ENCODE data around the gene TCF7.

TCF7 gene

DNA sequence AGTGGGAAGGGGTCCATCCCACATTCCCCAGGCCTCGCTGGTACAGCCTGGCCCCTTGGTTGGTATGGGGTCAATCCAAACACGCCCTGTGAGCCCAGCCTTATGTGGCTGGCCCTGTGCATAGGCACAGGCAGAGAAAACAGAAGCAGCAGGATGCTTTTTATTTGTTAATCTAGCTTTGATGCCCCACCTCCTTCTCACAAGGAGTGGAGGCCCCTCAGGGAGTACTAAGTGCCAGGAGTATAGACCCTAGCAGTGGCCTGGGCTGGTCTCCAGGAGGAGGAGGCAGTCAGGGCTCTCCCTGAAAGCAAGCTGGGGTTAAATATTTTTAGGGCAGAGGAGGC lies 14.6 kb upstream of the TCF7 start:
- H3K4me1 Mint-ChIP-seq (ENCODE audit: low read depth), result peaks cover 84% of the 10 kb centered on the region
- peak overlapping the region; percentile 32 for H3K4me3 Mint-ChIP-seq
- H3K36me3 Mint-ChIP-seq (ENCODE audit: low read depth), result no peaks in the 10 kb centered on the region
- peak overlapping the region; percentile 85 for H3K27ac Mint-ChIP-seq
- no peaks in the 10 kb centered on the region for H3K9me3 Mint-ChIP-seq
- H3K27me3 Mint-ChIP-seq, result no peaks in the 10 kb centered on the region

DNA sequence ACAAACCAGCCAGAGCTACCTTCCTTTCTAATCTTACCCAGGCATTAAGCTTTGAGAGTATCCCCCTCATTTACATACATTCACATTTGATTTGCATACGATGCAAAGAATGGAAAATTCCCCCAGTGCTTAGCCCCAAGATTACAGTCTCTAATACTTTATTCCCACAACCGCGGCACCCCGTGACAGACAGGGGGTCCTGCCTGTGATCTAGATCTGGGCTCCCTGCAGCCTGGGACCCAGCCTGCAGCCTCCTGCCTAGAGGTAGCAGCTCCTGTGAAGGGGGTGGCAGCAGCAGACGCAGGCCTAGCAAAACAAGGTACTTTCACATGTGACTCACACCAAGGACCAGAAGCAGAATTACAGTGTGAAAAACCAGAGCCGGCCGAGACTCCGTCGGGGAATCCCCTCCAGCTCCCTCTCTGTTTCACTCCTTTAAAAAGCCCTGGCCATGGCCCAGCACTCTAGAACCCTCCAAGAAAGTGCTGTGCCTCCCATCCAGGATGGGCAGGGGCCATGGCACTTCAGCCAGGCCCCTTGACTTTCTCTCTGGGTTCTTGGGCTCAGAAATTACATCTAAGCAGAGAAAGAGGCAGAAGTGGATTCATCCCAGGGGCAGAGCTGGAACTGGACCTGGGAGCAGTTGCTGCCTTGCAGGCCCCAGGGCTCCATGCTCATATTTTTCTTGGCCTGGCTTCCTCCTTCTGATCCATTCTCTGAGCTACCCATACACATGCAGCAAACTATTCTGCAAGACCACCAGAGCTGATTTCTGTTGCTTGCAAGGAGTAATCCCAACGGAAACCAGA lies 14.0 kb upstream of the TCF7 start:
- Mint-ChIP-seq H3K27me3 (no peaks in the 10 kb centered on the region), H3K4me3 (peak overlapping the region; percentile 15), H3K36me3 (ENCODE audit: low read depth) (no peaks in the 10 kb centered on the region), H3K27ac (peak overlapping the region; percentile 85), H3K9me3 (no peaks in the 10 kb centered on the region), H3K4me1 (ENCODE audit: low read depth) (peaks cover 89% of the 10 kb centered on the region)

DNA sequence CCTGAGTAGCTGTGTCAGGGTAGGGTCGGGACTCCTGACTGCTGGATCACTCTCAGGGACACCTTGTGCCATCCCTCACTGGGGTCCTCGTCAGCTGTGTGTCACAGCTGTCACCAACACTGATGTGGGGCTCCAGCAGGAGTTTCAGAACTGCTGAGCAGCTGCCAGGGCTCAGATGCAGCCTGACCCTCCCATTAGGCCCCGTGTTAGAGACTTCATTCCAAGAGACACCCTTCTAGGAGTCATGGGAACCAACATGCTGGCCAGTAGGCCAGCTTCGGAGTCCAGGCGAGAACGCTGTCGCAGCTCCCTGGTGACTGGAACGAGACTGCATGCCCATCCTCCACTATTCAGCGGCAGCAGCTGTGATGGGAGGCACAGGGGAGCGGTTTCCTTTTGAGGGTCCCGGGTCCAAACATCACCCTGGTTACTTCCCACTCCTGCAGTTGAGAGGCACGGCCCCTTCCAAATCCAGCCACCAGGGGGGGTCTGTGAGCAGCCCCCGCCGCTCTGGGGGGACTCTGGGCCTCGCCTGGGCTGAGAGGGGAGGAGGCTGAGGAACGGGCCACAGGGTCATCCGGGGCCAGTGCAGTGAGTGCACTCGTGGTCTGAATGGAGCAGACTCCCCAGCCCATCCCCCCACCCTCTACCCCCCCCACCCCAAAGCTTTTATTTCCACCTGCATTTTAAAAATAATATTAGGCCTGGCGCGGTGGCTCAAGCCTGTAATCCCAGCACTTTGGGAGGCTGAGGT lies 12.6 kb upstream of the TCF7 start:
- Mint-ChIP-seq H3K4me3 (no peak overlapping the region), H3K4me1 (ENCODE audit: low read depth) (peaks cover 93% of the 10 kb centered on the region), H3K9me3 (no peaks in the 10 kb centered on the region), H3K27ac (no peak overlapping the region), H3K27me3 (no peaks in the 10 kb centered on the region), H3K36me3 (ENCODE audit: low read depth) (no peaks in the 10 kb centered on the region)

DNA sequence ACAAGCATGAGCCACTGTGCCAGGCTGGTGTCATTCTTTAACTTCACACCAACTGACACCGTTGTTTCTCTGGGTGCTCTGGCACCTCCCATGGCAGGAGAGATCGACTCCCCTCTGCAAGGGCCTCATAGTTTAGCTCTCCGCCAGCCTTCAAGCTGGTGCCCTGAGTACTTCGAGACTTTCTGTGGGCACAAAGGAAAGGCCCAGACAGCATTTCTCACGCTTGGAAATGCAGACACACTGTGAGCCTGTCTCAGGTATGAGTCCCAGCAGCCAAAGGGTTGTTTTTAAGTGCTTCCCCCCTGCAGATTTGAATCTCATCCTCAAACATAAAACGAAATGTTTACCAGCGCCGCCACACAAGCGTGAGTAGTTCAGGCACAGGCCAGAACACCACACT lies 11.1 kb upstream of the TCF7 start:
- H3K4me3 Mint-ChIP-seq, result peak overlapping the region; percentile 43
- no peaks in the 10 kb centered on the region for H3K27me3 Mint-ChIP-seq
- peaks cover 90% of the 10 kb centered on the region for H3K4me1 Mint-ChIP-seq (ENCODE audit: low read depth)
- H3K27ac Mint-ChIP-seq, result peak overlapping the region; percentile 90
- H3K9me3 Mint-ChIP-seq, result no peaks in the 10 kb centered on the region
- no peaks in the 10 kb centered on the region for H3K36me3 Mint-ChIP-seq (ENCODE audit: low read depth)

DNA sequence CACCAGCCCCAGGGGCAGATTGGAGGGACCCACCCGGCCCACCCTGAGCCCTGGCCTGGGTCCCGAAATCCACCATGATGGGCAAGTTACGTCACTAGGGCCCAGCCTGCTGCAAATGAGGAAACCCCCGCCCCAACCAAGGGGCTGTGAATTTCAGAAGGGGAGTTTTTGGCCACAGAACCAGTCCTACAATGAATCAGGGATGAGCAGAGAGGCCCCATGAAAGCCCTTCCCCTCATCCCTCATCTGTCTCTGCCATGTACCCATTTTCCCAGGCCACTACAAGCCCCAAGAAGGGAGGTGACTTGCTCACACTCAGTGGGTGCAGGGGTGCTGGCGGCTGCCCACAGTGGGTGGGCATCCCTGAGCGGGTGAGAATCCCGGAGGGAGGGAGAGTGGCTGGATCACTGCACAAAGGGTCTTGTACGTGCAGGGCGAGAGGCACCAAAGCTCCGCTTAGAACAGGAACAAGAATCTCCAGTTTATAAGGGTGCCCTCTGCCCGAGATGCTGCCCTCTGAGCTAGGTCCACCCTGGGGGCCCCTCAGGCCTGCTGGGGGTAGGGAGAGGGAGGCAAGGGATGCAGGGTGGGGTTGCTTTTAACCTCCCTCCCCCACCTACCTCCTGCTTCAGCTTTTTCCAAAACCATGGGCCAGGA lies 10.4 kb upstream of the TCF7 start:
- Mint-ChIP-seq H3K27ac (peak overlapping the region; percentile 92), H3K4me1 (ENCODE audit: low read depth) (peaks cover 83% of the 10 kb centered on the region), H3K36me3 (ENCODE audit: low read depth) (no peaks in the 10 kb centered on the region), H3K27me3 (no peaks in the 10 kb centered on the region), H3K9me3 (no peaks in the 10 kb centered on the region), H3K4me3 (peak overlapping the region; percentile 68)

DNA sequence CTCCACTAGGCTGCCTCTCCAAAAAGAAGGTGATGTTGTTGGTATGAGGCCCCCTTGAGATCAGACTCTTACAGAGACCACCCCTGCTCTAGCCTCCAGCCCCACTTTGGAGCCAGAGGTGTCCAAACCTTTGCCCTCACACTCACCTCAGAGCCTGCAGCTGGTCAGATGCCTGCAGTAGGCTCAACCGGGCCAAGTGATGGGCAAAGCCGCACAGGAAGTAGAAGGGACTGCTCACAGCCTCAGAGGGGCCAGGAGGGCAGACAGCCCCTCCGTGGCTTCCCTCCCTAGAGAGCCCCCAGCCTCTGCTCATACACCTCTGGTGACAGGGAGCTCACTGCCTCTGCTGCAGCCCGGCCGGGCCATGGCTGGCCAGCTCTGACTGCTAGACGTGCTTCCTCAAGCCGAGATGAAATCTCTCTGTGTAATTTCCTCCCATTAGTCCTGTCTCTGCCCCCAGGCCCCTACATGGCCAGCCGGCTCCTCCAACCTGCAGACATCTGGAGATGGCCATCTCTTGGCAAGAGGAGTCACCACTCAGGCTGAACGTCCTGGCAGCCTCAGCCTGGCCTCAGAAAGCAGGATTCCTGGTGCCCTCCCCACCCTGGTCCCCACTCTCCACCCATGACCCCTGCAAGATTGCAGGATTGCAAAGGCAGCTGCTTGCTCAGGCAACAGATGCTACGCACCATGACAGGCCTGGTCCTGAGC lies 7.3 kb upstream of the TCF7 start:
- Mint-ChIP-seq H3K36me3 (ENCODE audit: low read depth) (no peaks in the 10 kb centered on the region), H3K27me3 (no peaks in the 10 kb centered on the region), H3K4me3 (no peak overlapping the region), H3K9me3 (no peaks in the 10 kb centered on the region), H3K27ac (no peak overlapping the region), H3K4me1 (ENCODE audit: low read depth) (peaks cover 74% of the 10 kb centered on the region)

DNA sequence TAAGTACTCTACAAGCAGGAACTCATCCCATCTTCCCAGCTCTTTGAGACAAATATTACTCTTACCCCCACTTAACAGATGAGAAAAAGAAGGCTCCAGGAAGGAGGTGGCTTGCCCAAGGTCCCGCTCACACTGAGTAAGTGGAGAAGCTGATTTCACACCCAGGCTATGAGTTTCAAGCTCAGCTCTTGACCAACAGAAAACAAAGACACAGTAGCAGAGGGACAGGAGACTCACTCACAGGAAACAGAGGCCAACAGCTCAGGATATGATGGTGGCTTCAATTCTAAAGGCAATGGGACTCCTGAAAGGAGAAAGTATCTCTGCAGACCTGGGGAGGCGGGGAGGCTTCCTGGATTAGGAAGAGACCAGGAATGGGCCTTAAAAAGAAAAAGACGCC lies 6.7 kb upstream of the TCF7 start:
- H3K4me3 Mint-ChIP-seq, result no peak overlapping the region
- no peaks in the 10 kb centered on the region for H3K36me3 Mint-ChIP-seq (ENCODE audit: low read depth)
- no peaks in the 10 kb centered on the region for H3K9me3 Mint-ChIP-seq
- H3K4me1 Mint-ChIP-seq (ENCODE audit: low read depth), result peaks cover 77% of the 10 kb centered on the region
- H3K27me3 Mint-ChIP-seq, result no peaks in the 10 kb centered on the region
- no peak overlapping the region for H3K27ac Mint-ChIP-seq

DNA sequence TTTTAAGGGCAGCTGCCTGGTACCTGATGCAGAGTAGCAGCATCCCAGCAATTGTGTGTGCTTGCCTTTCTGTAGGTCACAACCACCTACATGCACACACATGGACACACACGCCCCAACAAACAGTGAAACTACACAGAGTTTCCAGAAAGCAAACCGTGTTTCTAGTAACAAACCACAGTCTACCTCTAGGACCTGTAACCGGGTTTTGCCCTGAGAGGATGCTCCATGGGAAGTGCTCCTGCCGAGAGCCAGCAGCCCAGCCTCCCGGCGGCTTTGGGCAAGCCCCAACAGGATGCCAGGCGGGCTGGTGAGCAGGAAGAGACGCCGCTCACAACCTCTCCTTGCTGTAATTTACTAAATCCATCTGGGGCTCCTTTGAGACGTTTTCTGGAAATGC lies 4.1 kb upstream of the TCF7 start:
- no peaks in the 10 kb centered on the region for H3K36me3 Mint-ChIP-seq (ENCODE audit: low read depth)
- peaks cover 68% of the 10 kb centered on the region for H3K4me1 Mint-ChIP-seq (ENCODE audit: low read depth)
- peak overlapping the region; percentile 54 for H3K27ac Mint-ChIP-seq
- H3K4me3 Mint-ChIP-seq, result peak overlapping the region; percentile 55
- no peaks in the 10 kb centered on the region for H3K9me3 Mint-ChIP-seq
- no peaks in the 10 kb centered on the region for H3K27me3 Mint-ChIP-seq

DNA sequence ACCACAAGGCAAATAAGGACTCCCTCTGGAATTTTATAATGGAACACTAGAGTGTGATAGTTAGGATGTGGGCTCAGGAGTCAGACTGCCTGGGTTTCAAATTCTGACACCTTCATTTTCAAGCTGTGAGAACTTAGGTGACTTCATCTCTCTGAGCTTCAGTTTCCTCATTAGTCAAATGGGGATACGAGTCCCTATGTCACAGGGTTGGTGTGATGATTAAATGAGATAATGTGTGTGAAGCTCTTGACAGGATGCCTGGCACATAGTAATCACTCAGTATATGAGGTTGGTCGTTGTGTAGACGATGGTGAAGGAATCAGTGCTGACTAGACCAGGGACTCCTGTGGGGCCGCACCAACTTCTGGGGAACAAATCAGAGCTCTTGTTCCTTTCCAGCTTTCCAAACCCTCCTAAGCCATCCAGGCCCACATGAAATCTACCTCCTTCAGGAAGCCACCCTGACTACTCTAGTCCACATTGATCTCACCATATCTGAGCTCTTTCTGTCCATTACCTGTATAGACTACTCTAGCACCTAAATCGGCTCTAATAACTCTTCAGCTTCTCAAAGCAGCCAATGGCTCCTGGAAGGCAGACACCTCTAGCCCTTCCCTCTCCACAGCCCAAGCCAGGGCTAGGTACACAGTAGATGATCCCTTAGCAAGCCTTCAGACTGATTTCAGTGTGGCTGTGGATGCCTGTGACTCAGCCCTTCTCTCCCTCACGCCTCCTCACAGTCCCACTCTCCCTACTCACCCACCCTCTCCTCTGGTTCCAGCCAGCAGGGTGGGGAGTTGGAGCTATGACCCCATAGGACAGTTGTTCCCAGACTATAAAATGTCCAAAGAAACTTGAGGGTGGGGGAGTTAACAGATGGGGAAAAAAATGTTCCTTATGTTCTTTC lies 2.5 kb upstream of the TCF7 start:
- no peaks in the 10 kb centered on the region for H3K27me3 Mint-ChIP-seq
- H3K9me3 Mint-ChIP-seq, result no peaks in the 10 kb centered on the region
- H3K4me3 Mint-ChIP-seq, result peak overlapping the region; percentile 54
- peaks cover 7% of the 10 kb centered on the region for H3K36me3 Mint-ChIP-seq (ENCODE audit: low read depth)
- H3K27ac Mint-ChIP-seq, result peak overlapping the region; percentile 86
- peaks cover 66% of the 10 kb centered on the region for H3K4me1 Mint-ChIP-seq (ENCODE audit: low read depth)

DNA sequence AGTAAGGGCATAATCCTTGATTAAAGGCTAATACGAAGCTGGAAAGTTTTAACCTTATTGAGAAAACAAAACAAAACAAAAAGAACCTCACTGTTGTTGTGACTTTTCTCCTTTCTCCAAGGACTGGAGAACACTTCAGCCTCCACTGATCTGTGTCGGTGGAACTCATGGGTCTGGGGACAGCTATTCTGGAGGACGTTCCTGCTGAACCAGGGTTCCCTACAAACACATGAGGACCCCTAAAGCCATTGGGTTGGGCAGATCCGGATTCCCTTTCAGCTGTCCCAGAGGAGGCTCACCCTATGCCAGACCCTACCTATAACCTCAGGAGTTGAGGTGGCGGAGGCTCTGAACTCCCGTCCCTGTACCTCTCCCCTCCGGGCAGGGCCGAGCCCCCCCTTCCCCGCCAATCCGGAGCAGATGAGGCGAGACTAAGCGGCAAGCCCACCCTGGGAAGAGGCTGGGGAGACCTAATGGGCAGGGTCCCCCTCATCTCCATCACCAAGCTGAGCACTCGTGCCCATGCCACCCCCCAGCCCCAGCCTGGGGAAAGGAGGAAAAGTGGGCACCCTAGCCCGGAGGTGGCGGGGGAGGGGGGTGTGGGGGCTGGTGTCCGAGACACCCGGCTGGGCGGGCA lies 1.6 kb upstream of the TCF7 start:
- Mint-ChIP-seq H3K27ac (peak overlapping the region; percentile 86), H3K27me3 (no peaks in the 10 kb centered on the region), H3K4me3 (peak overlapping the region; percentile 54), H3K9me3 (no peaks in the 10 kb centered on the region), H3K4me1 (ENCODE audit: low read depth) (peaks cover 66% of the 10 kb centered on the region), H3K36me3 (ENCODE audit: low read depth) (peaks cover 9% of the 10 kb centered on the region)

DNA sequence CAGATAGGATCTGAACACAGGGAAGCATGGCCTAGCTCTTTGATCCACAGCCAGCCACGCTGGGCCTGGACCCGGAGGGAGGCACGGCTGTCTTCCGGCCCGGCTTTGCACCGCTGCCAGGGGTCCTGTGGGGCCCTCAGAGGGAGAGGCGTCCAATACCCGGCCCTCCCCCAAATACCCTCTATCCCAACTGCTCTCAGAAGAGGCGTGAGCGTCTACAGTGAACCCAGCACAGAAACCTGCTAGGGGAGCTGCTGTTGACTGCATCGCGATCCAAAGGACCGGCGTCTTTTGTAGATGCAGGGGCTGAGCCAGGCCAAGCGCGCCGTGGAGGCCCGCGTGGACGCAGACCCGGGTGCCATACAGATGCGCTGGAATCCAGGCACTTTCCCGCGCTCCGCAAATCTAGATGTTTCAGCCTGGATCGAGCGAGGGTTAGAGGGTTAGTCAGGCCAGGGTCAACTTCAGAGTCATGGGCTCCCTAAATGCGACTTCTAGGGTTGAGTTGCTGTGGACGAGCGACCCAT lies 1.1 kb upstream of the TCF7 start:
- Mint-ChIP-seq H3K4me3 (peak overlapping the region; percentile 84), H3K4me1 (ENCODE audit: low read depth) (peaks cover 71% of the 10 kb centered on the region), H3K9me3 (no peaks in the 10 kb centered on the region)

DNA sequence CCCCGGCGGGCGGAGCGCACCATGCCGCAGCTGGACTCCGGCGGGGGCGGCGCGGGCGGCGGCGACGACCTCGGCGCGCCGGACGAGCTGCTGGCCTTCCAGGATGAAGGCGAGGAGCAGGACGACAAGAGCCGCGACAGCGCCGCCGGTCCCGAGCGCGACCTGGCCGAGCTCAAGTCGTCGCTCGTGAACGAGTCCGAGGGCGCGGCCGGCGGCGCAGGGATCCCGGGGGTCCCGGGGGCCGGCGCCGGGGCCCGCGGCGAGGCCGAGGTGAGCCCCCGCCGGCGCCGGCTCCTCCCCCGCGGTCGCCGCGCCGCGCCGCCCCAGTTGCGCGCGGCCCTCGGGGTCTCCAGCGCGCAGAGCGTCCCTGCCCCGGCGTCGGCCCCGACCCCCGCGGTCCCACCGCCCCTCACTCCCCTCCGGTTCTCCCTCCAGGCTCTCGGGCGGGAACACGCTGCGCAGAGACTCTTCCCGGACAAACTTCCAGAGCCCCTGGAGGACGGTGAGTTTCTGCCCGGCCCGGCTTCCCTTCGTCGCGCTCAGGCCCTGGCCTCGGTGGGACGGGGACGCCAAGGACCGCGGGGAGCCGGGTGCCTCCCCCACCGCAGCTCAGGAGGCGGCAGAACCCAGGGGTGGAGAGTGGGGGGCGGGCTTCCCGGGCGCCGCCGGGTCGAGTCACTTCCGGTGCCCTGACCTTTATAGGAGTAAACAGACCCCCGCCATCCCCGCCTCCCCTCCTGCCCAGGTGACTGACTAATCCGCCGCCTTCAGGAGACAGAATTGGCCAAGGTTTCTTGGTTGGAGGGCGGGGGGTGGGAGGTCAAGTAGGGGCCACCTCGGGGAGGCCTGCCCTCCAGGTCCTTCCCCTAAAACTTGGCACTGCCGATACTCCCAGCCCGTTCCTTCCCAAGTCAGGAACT lies 665 bp downstream of the TCF7 start:
- peak overlapping the region; percentile 36 for H3K27ac Mint-ChIP-seq
- H3K9me3 Mint-ChIP-seq, result no peaks in the 10 kb centered on the region
- H3K27me3 Mint-ChIP-seq, result no peaks in the 10 kb centered on the region
- H3K4me3 Mint-ChIP-seq, result peak overlapping the region; percentile 79
- peaks cover 20% of the 10 kb centered on the region for H3K36me3 Mint-ChIP-seq (ENCODE audit: low read depth)
- H3K4me1 Mint-ChIP-seq (ENCODE audit: low read depth), result peaks cover 87% of the 10 kb centered on the region

More for the DNA sequence above, 1.1 kb upstream of the TCF7 start:
- Mint-ChIP-seq H3K27me3 (no peaks in the 10 kb centered on the region), H3K36me3 (ENCODE audit: low read depth) (peaks cover 12% of the 10 kb centered on the region), H3K27ac (peak overlapping the region; percentile 88)

DNA sequence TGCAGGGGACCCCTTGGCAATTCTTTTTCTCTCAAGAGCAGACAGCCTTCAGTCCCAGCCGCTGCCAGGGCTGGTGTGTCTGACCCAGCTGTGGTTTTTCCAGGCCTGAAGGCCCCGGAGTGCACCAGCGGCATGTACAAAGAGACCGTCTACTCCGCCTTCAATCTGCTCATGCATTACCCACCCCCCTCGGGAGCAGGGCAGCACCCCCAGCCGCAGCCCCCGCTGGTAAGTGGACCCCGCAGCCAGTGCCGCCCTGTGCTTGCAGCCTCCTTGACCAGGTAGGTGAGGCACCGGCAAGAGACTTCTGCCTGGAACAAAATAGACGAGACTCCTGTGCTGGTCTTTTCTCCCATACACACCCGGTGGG lies 1.3 kb downstream of the TCF7 start:
- Mint-ChIP-seq H3K9me3 (no peaks in the 10 kb centered on the region), H3K4me3 (peak overlapping the region; percentile 79), H3K36me3 (ENCODE audit: low read depth) (peaks cover 25% of the 10 kb centered on the region), H3K27me3 (no peaks in the 10 kb centered on the region), H3K27ac (no peak overlapping the region), H3K4me1 (ENCODE audit: low read depth) (peaks cover 87% of the 10 kb centered on the region)

All from stimulated activated naive CD8-positive, alpha-beta T cell treated with anti-CD3 and anti-CD28 coated beads, Interleukin-15, Interleukin-2, amounts not matched to agents 100 ng/mL and 50 ng/mL, for 24 hours (primary cell).